ENCODE measurements around the gene HCN3. TPM values are rescaled to one million over a fixed set of nuclear protein-coding genes. Genes with fewer than 3 reads are reported as not detected.

The HCN3 gene
- total and polyA plus RNA-seq, 2 of the 13 experiments (the other 11 are each of a cell fraction or from before 2014, with no cell fraction given): 2.4 to 10.2 TPM

DNA sequence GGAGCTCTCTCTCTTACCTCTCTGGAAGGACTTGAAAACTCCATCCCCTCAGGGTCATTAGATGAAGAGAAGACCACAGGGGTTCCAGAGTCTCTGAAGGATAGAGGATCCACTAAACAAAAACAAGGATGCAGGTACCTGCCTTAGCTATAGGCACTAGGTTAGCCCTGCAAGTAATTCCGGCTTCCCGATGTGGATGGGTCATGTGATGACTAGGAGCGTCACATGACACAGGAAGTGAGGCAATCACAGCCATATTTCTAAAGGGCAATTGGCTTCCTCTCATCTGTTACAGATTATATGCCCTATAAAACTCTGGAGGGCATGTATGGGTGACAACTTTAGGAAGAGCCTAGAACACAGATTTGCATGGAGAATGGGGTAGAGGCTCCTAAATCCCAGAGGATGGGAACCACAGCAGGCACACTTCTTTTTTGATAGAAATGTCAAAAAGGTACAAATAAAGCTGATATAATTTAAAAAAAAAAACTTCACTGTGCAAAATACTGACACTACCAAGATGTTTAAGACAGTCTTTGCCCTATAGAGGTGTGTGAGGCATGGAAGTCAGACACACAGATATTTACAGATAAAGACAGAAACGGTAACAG, 36.1 kb upstream of the HCN3 start (continued):
- TF ChIP-seq, protein P1, sequence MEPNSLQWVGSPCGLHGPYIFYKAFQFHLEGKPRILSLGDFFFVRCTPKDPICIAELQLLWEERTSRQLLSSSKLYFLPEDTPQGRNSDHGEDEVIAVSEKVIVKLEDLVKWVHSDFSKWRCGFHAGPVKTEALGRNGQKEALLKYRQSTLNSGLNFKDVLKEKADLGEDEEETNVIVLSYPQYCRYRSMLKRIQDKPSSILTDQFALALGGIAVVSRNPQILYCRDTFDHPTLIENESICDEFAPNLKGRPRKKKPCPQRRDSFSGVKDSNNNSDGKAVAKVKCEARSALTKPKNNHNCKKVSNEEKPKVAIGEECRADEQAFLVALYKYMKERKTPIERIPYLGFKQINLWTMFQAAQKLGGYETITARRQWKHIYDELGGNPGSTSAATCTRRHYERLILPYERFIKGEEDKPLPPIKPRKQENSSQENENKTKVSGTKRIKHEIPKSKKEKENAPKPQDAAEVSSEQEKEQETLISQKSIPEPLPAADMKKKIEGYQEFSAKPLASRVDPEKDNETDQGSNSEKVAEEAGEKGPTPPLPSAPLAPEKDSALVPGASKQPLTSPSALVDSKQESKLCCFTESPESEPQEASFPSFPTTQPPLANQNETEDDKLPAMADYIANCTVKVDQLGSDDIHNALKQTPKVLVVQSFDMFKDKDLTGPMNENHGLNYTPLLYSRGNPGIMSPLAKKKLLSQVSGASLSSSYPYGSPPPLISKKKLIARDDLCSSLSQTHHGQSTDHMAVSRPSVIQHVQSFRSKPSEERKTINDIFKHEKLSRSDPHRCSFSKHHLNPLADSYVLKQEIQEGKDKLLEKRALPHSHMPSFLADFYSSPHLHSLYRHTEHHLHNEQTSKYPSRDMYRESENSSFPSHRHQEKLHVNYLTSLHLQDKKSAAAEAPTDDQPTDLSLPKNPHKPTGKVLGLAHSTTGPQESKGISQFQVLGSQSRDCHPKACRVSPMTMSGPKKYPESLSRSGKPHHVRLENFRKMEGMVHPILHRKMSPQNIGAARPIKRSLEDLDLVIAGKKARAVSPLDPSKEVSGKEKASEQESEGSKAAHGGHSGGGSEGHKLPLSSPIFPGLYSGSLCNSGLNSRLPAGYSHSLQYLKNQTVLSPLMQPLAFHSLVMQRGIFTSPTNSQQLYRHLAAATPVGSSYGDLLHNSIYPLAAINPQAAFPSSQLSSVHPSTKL (CRISPR knock-in tag; IDR thresholded peaks at IDR 0.05): peak; percentile 34; the same call in 1 of the 2 replicates
- TF ChIP-seq KDM2A (CRISPR knock-in tag; IDR thresholded peaks at IDR 0.05; ENCODE audit: borderline replicate concordance, low read depth) (peak; percentile 62; the same call in 1 of the 2 replicates), GABPB1 (CRISPR knock-in tag; IDR thresholded peaks at IDR 0.05) (peak; percentile 81), CEBPB (IDR thresholded peaks at IDR 0.05; ENCODE audit: borderline replicate concordance, low read depth, low read length) (peak; percentile 89), ZSCAN12 (CRISPR knock-in tag; IDR thresholded peaks at IDR 0.05) (no peak), CEBPG (CRISPR knock-in tag; IDR thresholded peaks at IDR 0.05) (peak; percentile 87), NFKBIZ (CRISPR knock-in tag; IDR thresholded peaks at IDR 0.05) (no peak), ZNF263 (CRISPR knock-in tag; IDR thresholded peaks at IDR 0.05) (no peak), ZNF776 (CRISPR knock-in tag; IDR thresholded peaks at IDR 0.05) (no peak), KLF13 (CRISPR knock-in tag; IDR thresholded peaks at IDR 0.05) (no peak), SALL2 (CRISPR knock-in tag; IDR thresholded peaks at IDR 0.05) (0 out of 2 replicates have a peak, but pooled peaks have one; percentile 29), ZNF737 (CRISPR knock-in tag; IDR thresholded peaks at IDR 0.05; ENCODE audit: borderline replicate concordance) (no peak)
- TF ChIP-seq, protein P2, sequence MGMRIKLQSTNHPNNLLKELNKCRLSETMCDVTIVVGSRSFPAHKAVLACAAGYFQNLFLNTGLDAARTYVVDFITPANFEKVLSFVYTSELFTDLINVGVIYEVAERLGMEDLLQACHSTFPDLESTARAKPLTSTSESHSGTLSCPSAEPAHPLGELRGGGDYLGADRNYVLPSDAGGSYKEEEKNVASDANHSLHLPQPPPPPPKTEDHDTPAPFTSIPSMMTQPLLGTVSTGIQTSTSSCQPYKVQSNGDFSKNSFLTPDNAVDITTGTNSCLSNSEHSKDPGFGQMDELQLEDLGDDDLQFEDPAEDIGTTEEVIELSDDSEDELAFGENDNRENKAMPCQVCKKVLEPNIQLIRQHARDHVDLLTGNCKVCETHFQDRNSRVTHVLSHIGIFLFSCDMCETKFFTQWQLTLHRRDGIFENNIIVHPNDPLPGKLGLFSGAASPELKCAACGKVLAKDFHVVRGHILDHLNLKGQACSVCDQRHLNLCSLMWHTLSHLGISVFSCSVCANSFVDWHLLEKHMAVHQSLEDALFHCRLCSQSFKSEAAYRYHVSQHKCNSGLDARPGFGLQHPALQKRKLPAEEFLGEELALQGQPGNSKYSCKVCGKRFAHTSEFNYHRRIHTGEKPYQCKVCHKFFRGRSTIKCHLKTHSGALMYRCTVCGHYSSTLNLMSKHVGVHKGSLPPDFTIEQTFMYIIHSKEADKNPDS (CRISPR knock-in tag; IDR thresholded peaks at IDR 0.05): no peak
